Liver (tissue), 9 donors: Measurements from ENCODE around the gene CYB5D1. TPM values are rescaled to one million over a fixed set of nuclear protein-coding genes. Genes with fewer than 3 reads are reported as not detected.

ENCODE experiments used
- DNase-seq: peaks from one replicate; pipeline ENCODE4 v3.0.0-alpha.2; 2017; ENCODE audit warnings: low spot score
- H3K27ac ChIP-seq, 2 donors: one replicate each; pipeline ENCODE4 v1.7.0; 2013; ENCODE audit warnings: inconsistent platforms in 2 of 2, low read length in 2 of 2, control low read depth in 1 of 2, low read depth in 1 of 2, mild to moderate bottlenecking in 1 of 2
- H3K27me3 ChIP-seq, 4 donors: one replicate each; pipeline versions ENCODE4 v1.6.1 to v1.7.0; 2013; ENCODE audit warnings: low read length in 3 of 4, inconsistent platforms in 1 of 4, mild to moderate bottlenecking in 1 of 4, moderate library complexity in 1 of 4; ENCODE audit not compliant: control insufficient read depth in 4 of 4, insufficient read depth in 4 of 4
- H3K36me3 ChIP-seq, 4 donors: one replicate each; pipeline versions ENCODE4 v1.6.1 to v1.7.0; 2013; ENCODE audit warnings: low read length in 3 of 4, mild to moderate bottlenecking in 3 of 4, low read depth in 1 of 4, moderate library complexity in 1 of 4; ENCODE audit not compliant: control insufficient read depth in 4 of 4, insufficient read depth in 3 of 4
- H3K4me1 ChIP-seq, 4 donors: one replicate each; pipeline versions ENCODE4 v1.6.1 to v1.7.0; 2013; ENCODE audit warnings: low read length in 3 of 4, mild to moderate bottlenecking in 3 of 4, moderate library complexity in 1 of 4; ENCODE audit not compliant: control insufficient read depth in 4 of 4, insufficient read depth in 4 of 4
- H3K4me3 ChIP-seq, 3 donors: one replicate each; pipeline versions ENCODE4 v1.6.1 to v1.7.0; 2013; ENCODE audit warnings: low read length in 3 of 3, control low read depth in 1 of 3, low read depth in 1 of 3, mild to moderate bottlenecking in 1 of 3
- H3K9ac ChIP-seq, 2 donors: one replicate each; pipeline ENCODE4 v1.7.0; 2013; ENCODE audit warnings: low read length in 2 of 2, mild to moderate bottlenecking in 2 of 2, moderate library complexity in 2 of 2, control low read depth in 1 of 2, low read depth in 1 of 2
- H3K9me3 ChIP-seq, 4 donors: one replicate each; pipeline versions ENCODE4 v1.6.1 to v1.7.0; 2013; ENCODE audit warnings: low read length in 3 of 4; ENCODE audit not compliant: control insufficient read depth in 4 of 4
- CTCF ChIP-seq: fragments of 150-350 bp; IDR thresholded peaks from 2 replicates; pipeline ENCODE4 v1.5.1; 2017; ENCODE audit warnings: improper control_type of control experiment, low read depth, low read length; ENCODE audit not compliant: missing input control
- EGR1 ChIP-seq, 2 donors: IDR thresholded peaks; 2 replicates each; pipeline ENCODE4 v1.6.1; 2016 to 2018; ENCODE audit warnings: antibody characterized with exemption in 2 of 2, low read depth in 2 of 2
- FOXA1 ChIP-seq: IDR thresholded peaks from 2 replicates; pipeline ENCODE4 v1.6.1; 2016; ENCODE audit warnings: antibody characterized with exemption
- HNF4A ChIP-seq, 2 donors: conservative IDR thresholded peaks; 2 replicates each; pipeline ENCODE4 v1.6.1; 2016; ENCODE audit warnings: antibody characterized with exemption in 2 of 2, mild to moderate bottlenecking in 2 of 2
- HNF4G ChIP-seq: IDR thresholded peaks from 2 replicates; pipeline ENCODE4 v1.6.1; 2016; ENCODE audit warnings: antibody characterized with exemption
- JUND ChIP-seq, 2 donors: IDR thresholded peaks; 2 replicates each; pipeline ENCODE4 v1.6.1; 2016; ENCODE audit warnings: antibody characterized with exemption in 2 of 2
- MAX ChIP-seq: IDR thresholded peaks from 2 replicates; pipeline ENCODE4 v1.6.1; 2016; ENCODE audit warnings: antibody characterized with exemption
- NR2F2 ChIP-seq: IDR thresholded peaks from 2 replicates; pipeline ENCODE4 v1.6.1; 2016; ENCODE audit warnings: antibody characterized with exemption
- RAD21 ChIP-seq, 2 donors: IDR thresholded peaks; 2 replicates each; pipeline ENCODE4 v1.6.1; 2016; ENCODE audit warnings: antibody characterized with exemption in 2 of 2, mild to moderate bottlenecking in 2 of 2
- RXRA ChIP-seq, 2 donors: IDR thresholded peaks; 2 replicates each; pipeline ENCODE4 v1.6.1; 2017 to 2018; ENCODE audit warnings: antibody characterized with exemption in 2 of 2, mild to moderate bottlenecking in 1 of 2
- SP1 ChIP-seq: IDR thresholded peaks from 2 replicates; pipeline ENCODE4 v1.6.1; 2018; ENCODE audit warnings: antibody characterized with exemption, mild to moderate bottlenecking
- TAF1 ChIP-seq: conservative IDR thresholded peaks from 2 replicates; pipeline ENCODE4 v1.6.1; 2016; ENCODE audit warnings: antibody characterized with exemption, mild to moderate bottlenecking
- YY1 ChIP-seq: IDR thresholded peaks from 2 replicates; pipeline ENCODE4 v1.6.1; 2016; ENCODE audit warnings: antibody characterized with exemption, mild to moderate bottlenecking
- ZBTB33 ChIP-seq: IDR thresholded peaks from 2 replicates; pipeline ENCODE4 v1.6.1; 2016; ENCODE audit warnings: antibody characterized with exemption
- WGBS: extraction: QIAGEN DNeasy Blood & Tissue Kit; methylation state at CpG from one replicate; pipeline ENCODE4 v1.1.7; 2013; 5-methylcytosine and 5-hydroxymethylcytosine counted together
- polyA plus RNA-seq, 2 donors: library from polyadenylated mRNA; stranded (reverse) in 1 of 2; unstranded in 1 of 2; fragments of 200-250 nt in 1 of 2; fragments of >200 nt in 1 of 2; fragmentation: Nextera tagmentation in 1 of 2; extraction: Ambion mirVana in 1 of 2; gene quantifications; one replicate each; pipeline versions ENCODE4 v1.2.1 to v1.2.3, GENCODE V29; 2013 to 2015
- total RNA-seq, 2 donors: library from RNA; depleted of rRNA; stranded (reverse); fragments of >200 nt; gene quantifications; one replicate each; pipeline ENCODE4 v1.2.3, GENCODE V29; 2014
- donor health status: healthy.
- donor health status: healthy.
- donor health status: healthy.
- donor health status: healthy.
- donor health status: healthy.

CYB5D1 gene
- total and polyA plus RNA-seq, 4 donors = 2.5 to 12.0 (median 6.6) TPM

- Histone ChIP-seq H3K4me1 (peaks cover 7 to 38% (median 27%) of the 10 kb centered on the region in 4 donors), H3K4me3 (peak overlapping the region in 1 of 3 donors; percentile 59), H3K9ac (no peak overlapping the region), H3K9me3 (no peaks in the 10 kb centered on the region), H3K36me3 (no peaks in the 10 kb centered on the region), H3K27me3 (no peaks in the 10 kb centered on the region), H3K27ac (no peak overlapping the region)
- no peak for DNase-seq
- TF ChIP-seq TAF1 = no peak
- TF ChIP-seq SP1 = peak; percentile 80
- TF ChIP-seq RXRA (IDR thresholded peaks at IDR 0.05) = peak in 1 of 2 donors; percentile 29
- TF ChIP-seq JUND (IDR thresholded peaks at IDR 0.05) = no peak
- TF ChIP-seq NR2F2 = peak; percentile 29
- peak; percentile 73 to 91 for TF ChIP-seq HNF4A (conservative IDR thresholded peaks at IDR 0.05)
- TF ChIP-seq HNF4G = peak; percentile 56
- no peak for TF ChIP-seq RAD21 (IDR thresholded peaks at IDR 0.05)
- WGBS = 52% methylated on average over 19 of the region's 19 CpGs
Measured at GRCh38 chr17:7833011-7833794, 24.6 kb upstream of the CYB5D1 start.

GRCh38 chr17:7833795-7834541 is 23.8 kb upstream of the CYB5D1 start, which contains the start of gene KDM6B:
Gene KDM6B, plus strand, starts transcription at chr17:7834217. Its CDS starts 11,338 bp downstream, at chr17:7845555.
- peak within 1 kb of the TSS; percentile 64 to 77 for H3K9ac ChIP-seq
- H3K27me3 ChIP-seq = no peaks in the 10 kb centered on the region
- peak within 1 kb of the TSS; percentile 59 to 72 (median 67) for H3K4me3 ChIP-seq
- peaks cover 7 to 44% (median 33%) of the 10 kb centered on the region in 4 donors for H3K4me1 ChIP-seq
- H3K27ac ChIP-seq = peak within 1 kb of the TSS; percentile 98 to 99
- TF ChIP-seq RAD21 (IDR thresholded peaks at IDR 0.05) (peak in 1 of 2 donors; percentile 50), MAX (no peak), YY1 (peak; percentile 37), ZBTB33 (peak; percentile 55), TAF1 (no peak), RXRA (IDR thresholded peaks at IDR 0.05) (peak in 1 of 2 donors; percentile 53), EGR1 (IDR thresholded peaks at IDR 0.05; ENCODE audit: low read depth in 2 of 2) (no peak), HNF4A (conservative IDR thresholded peaks at IDR 0.05) (peak; percentile 60 to 68), CTCF (no peak), JUND (IDR thresholded peaks at IDR 0.05) (peak in 1 of 2 donors; percentile 17), FOXA1 (no peak)
- no peaks in the 10 kb centered on the region for H3K36me3 ChIP-seq
- WGBS = under 1% methylated on average over 49 of the region's 49 CpGs
- peak; percentile 88 for DNase-seq
- no peaks in the 10 kb centered on the region for H3K9me3 ChIP-seq
